GM12878 (cell line): Measurements from ENCODE around the gene AGAP1. TPM values are rescaled to one million over a fixed set of nuclear protein-coding genes. Genes with fewer than 3 reads are reported as not detected.

Source experiments
- ATAC-seq: fragments of 200-7000 bp; cut with Tn5 transposase; 3 replicates; pipeline ENCODE4 v1.9.1; 2020; ENCODE audit warnings: mild to moderate bottlenecking, moderate library complexity
- BruUV-seq: library from RNA; stranded (reverse); fragments of 400-500 nt; replicated peaks from 2 replicates; lab custom pipeline; 2021; lab: Mats Ljungman, UMichigan
- CTCF ChIA-PET: fragments of 300-600 bp; sonication (Branson Sonifier 250); formaldehyde crosslinking; extraction: SDS; loops from one replicate; lab custom pipeline; 2021; ENCODE audit warnings: inconsistent platforms; lab: Yijun Ruan, JAX
- POLR2A ChIA-PET: fragments of 350-600 bp; formaldehyde crosslinking; extraction: SDS; loops from one replicate; lab custom pipeline; 2021; ENCODE audit warnings: inconsistent platforms; lab: Charles Lee
- RAD21 ChIA-PET: fragments of 300-600 bp; sonication (Branson Sonifier 250); formaldehyde crosslinking; loops from one replicate; lab custom pipeline; 2023; ENCODE audit warnings: antibody characterized with exemption; ENCODE audit not compliant: unreplicated experiment; lab: Charles Lee
- SMC1A ChIA-PET: fragments of 300-600 bp; sonication (Branson Sonifier 250); formaldehyde crosslinking; loops from one replicate; lab custom pipeline; 2023; ENCODE audit not compliant: unreplicated experiment, uncharacterized antibody; lab: Charles Lee
- DNase-seq: peaks from one replicate; pipeline ENCODE4 v3.0.0-alpha.2; 2011; ENCODE audit warnings: low read depth, low spot score
- FAIRE-seq: peaks from 3 replicates; lab custom pipeline; 2011; peaks lifted over from hg19 to GRCh38; lab: Jason Lieb, UNC
- H2AFZ ChIP-seq: 2 replicates; pipeline ENCODE4 v1.6.0; 2011; ENCODE audit warnings: low read depth, low read length, control low read depth; ENCODE audit not compliant: control insufficient read depth
- H3K27ac ChIP-seq: 2 replicates; pipeline ENCODE4 v1.5.1; 2011; ENCODE audit warnings: control low read depth; ENCODE audit not compliant: control insufficient read depth, insufficient read depth
- H3K27me3 ChIP-seq, 2 experiments: replicated peaks in 1 of 2; 2 replicates each; pipeline versions ENCODE4 v1.6.0 to v1.6.1; 2011; ENCODE audit warnings: low read length in 1 of 2; ENCODE audit not compliant: control insufficient read depth in 2 of 2, insufficient read depth in 2 of 2
- H3K36me3 ChIP-seq, 2 experiments: 2 replicates each; pipeline ENCODE4 v1.5.1; 2011; ENCODE audit warnings: low read length in 1 of 2; ENCODE audit not compliant: control insufficient read depth in 2 of 2, insufficient read depth in 2 of 2
- H3K4me1 ChIP-seq: 2 replicates; pipeline ENCODE4 v1.6.1; 2011; ENCODE audit warnings: mild to moderate bottlenecking, low read length, moderate library complexity, mixed read lengths; ENCODE audit not compliant: control insufficient read depth, insufficient read depth
- H3K4me2 ChIP-seq: 2 replicates; pipeline ENCODE4 v1.6.0; 2011; ENCODE audit warnings: control low read depth; ENCODE audit not compliant: control insufficient read depth, insufficient read depth
- H3K4me3 ChIP-seq: fragments of 200-600 bp; sonication (generic); 2 replicates; pipeline ENCODE4 v1.5.1; 2016
- H3K79me2 ChIP-seq: 2 replicates; pipeline ENCODE4 v1.6.0; 2011; ENCODE audit warnings: low read length; ENCODE audit not compliant: control insufficient read depth, insufficient read depth
- H3K9ac ChIP-seq: 2 replicates; pipeline ENCODE4 v1.8.0; 2011; ENCODE audit warnings: low read length, control low read depth, mixed read lengths; ENCODE audit not compliant: control insufficient read depth, insufficient read depth
- H3K9me3 ChIP-seq: replicated peaks from 3 replicates; pipeline ENCODE4 v1.5.1; 2011; ENCODE audit warnings: mild to moderate bottlenecking, low read length; ENCODE audit not compliant: control insufficient read depth, insufficient read depth
- H4K20me1 ChIP-seq: 2 replicates; pipeline ENCODE4 v1.6.0; 2011; ENCODE audit not compliant: control insufficient read depth, insufficient read depth
- BACH1 ChIP-seq: fragments of 450-650 bp; IDR thresholded peaks from 2 replicates; pipeline ENCODE4 v1.6.1; 2017; ENCODE audit warnings: mild to moderate bottlenecking, borderline replicate concordance
- BHLHE40 ChIP-seq, 2 experiments: fragments of 450-650 bp in 1 of 2; IDR thresholded peaks; 2 replicates each; pipeline ENCODE4 v1.6.1; 2011 to 2017; ENCODE audit warnings: low read depth in 2 of 2, borderline replicate concordance in 1 of 2, improper control_type of control experiment in 1 of 2, low read length in 1 of 2, mild to moderate bottlenecking in 1 of 2
- EED ChIP-seq: sonication (generic); IDR thresholded peaks from 2 replicates; pipeline ENCODE4 v1.6.1; 2016; ENCODE audit warnings: antibody characterized with exemption, low read depth
- HDAC6 ChIP-seq: fragments of 200-600 bp; sonication (generic); IDR thresholded peaks from one replicate; pipeline ENCODE4 v1.8.0; 2017; ENCODE audit warnings: antibody characterized with exemption; ENCODE audit not compliant: unreplicated experiment
- HDGF ChIP-seq: fragments of 450-650 bp; IDR thresholded peaks from 2 replicates; pipeline ENCODE4 v1.6.1; 2016; ENCODE audit warnings: antibody characterized with exemption
- IKZF1 ChIP-seq: fragments of 450-650 bp; conservative IDR thresholded peaks from 2 replicates; pipeline ENCODE4 v1.6.1; 2017; ENCODE audit warnings: antibody characterized with exemption, mild to moderate bottlenecking
- JUND ChIP-seq: IDR thresholded peaks from 2 replicates; pipeline ENCODE4 v1.6.1; 2012; ENCODE audit warnings: low read depth, mild to moderate bottlenecking, low read length, improper control_type of control experiment, moderate library complexity
- KLF5 ChIP-seq: fragments of 450-650 bp; IDR thresholded peaks from 2 replicates; pipeline ENCODE4 v1.6.1; 2014; ENCODE audit warnings: mild to moderate bottlenecking; ENCODE audit not compliant: partially characterized antibody
- RAD21 ChIP-seq: IDR thresholded peaks from 2 replicates; pipeline ENCODE4 v1.6.1; 2011; ENCODE audit warnings: mild to moderate bottlenecking, low read depth, low read length, moderate library complexity; ENCODE audit not compliant: insufficient read depth
- SREBF2 ChIP-seq: IDR thresholded peaks from 2 replicates; pipeline ENCODE4 v1.6.1; 2012; ENCODE audit warnings: mild to moderate bottlenecking, low read length
- TCF3 ChIP-seq: IDR thresholded peaks from 2 replicates; pipeline ENCODE4 v1.6.1; 2012; ENCODE audit warnings: low read depth, mild to moderate bottlenecking, low read length, borderline replicate concordance; ENCODE audit not compliant: insufficient read depth
- WGBS: methylation state at CpG from one replicate; pipeline ENCODE4 v1.1.6; 2016; ENCODE audit warnings: low lambda C conversion rate; ENCODE audit not compliant: insufficient replicate concordance, insufficient coverage; ENCODE audit errors: missing lambda C conversion rate; 5-methylcytosine and 5-hydroxymethylcytosine counted together
- in situ Hi-C: fragments of 300-500 bp; cut with MboI; formaldehyde crosslinking; loops from 9 replicates; pipeline ENCODE4 v1.14.3; 2018; ENCODE audit warnings: mixed read lengths
- intact Hi-C: fragments of 100-400 bp; cut with micrococcal nuclease; formaldehyde crosslinking; loops from one replicate; pipeline ENCODE4 v1.14.2; 2022; ENCODE audit not compliant: unreplicated experiment
- polyA plus RNA-seq, 11 experiments: library from polyadenylated mRNA; depleted of rRNA in 4 of 11; unstranded in 6 of 11; stranded (reverse) in 5 of 11; fragments of >200 nt; fragmentation: Nextera tagmentation in 4 of 11; fragmentation: Illumina TruSeq in 1 of 11; extraction: Ambion mirVana in 4 of 11; extraction: Trizol in 1 of 11; gene quantifications; 1 replicate in 1 of 11; 2 replicates in 10 of 11; pipeline versions ENCODE4 v1.2.1 to v1.2.3, GENCODE V29; 2011 to 2016; ENCODE audit warnings: inconsistent platforms in 2 of 11, missing spikeins in 2 of 11, low read depth in 1 of 11
- total RNA-seq, 4 experiments: library from RNA; depleted of rRNA in 3 of 4; stranded (reverse); fragments of >200 nt in 3 of 4; fragmentation: Illumina TruSeq in 1 of 4; extraction: Trizol in 1 of 4; gene quantifications; 2 replicates each; pipeline versions ENCODE4 v1.2.1 to v1.2.3, GENCODE V29; 2013 to 2021
- TF ChIP-seq, protein P1 (sequence below), 3 experiments: IDR thresholded peaks in 2 of 3; conservative IDR thresholded peaks in 1 of 3; 2 replicates each; pipeline ENCODE4 v1.5.1; 2011; ENCODE audit warnings: low read depth in 3 of 3, low read length in 3 of 3, mild to moderate bottlenecking in 3 of 3, control low read depth in 2 of 3, moderate library complexity in 2 of 3, inconsistent platforms in 1 of 3, mixed read lengths in 1 of 3; ENCODE audit not compliant: control insufficient read depth in 2 of 3, insufficient read depth in 1 of 3; ENCODE audit errors: extremely low read depth in 1 of 3
- TF ChIP-seq, protein P2 (sequence below): IDR thresholded peaks from 2 replicates; pipeline ENCODE4 v1.6.1; 2012; ENCODE audit warnings: mild to moderate bottlenecking, low read depth, low read length

The AGAP1 gene
- total and polyA plus RNA-seq, 10 of the 15 experiments (the other 5 are each of a cell fraction or from before 2014, with no cell fraction given), result 0.05 to 0.15 (median 0.06) TPM; not detected in 7

DNA sequence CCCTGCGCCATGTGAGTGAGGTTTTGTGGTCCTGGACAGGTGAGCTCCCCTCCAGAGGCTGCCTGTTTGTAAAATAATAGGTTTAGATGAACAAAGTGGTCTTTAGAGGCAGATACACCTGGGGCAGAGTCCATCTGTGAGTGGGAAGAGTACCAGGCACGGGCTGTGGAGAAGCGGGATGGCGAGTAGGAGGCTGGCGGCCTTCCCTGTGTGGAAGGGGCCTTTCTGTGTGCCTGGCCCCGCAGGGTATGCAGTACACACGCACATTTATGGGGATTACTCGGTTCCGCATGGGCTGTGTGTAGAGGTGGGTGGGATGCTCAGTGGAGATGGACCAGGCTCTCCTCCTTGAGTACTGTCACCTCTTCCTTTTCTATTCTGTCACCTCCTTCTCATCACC, 64.1 kb downstream of the AGAP1 start:
- DNase-seq (no peak), ATAC-seq (no peak), FAIRE-seq (no peak)
- no TSS peak for BruUV-seq
- POLR2A ChIA-PET, result no interaction called here
- CTCF ChIA-PET, result no interaction called here
- intact Hi-C loops, result no loop called here
- H3K27ac ChIP-seq, result no peak overlapping the region
- H3K9me3 ChIP-seq, result no peaks in the 10 kb centered on the region
- in situ Hi-C loops, result no loop called here
- RAD21 ChIA-PET, result no interaction called here
- H3K9ac ChIP-seq, result no peak overlapping the region
- no peak overlapping the region for H3K4me2 ChIP-seq
- SMC1A ChIA-PET, result no interaction called here
- no peaks in the 10 kb centered on the region for H3K36me3 ChIP-seq
- no peaks in the 10 kb centered on the region for H4K20me1 ChIP-seq
- WGBS, result 53% methylated on average over 9 of the region's 9 CpGs
- no peaks in the 10 kb centered on the region for H3K79me2 ChIP-seq
- no peak overlapping the region for H3K4me3 ChIP-seq
- H2AFZ ChIP-seq, result no peak overlapping the region
- peaks cover 3% of the 10 kb centered on the region for H3K4me1 ChIP-seq
- no peaks in the 10 kb centered on the region for H3K27me3 ChIP-seq
- no peak for TF ChIP-seq HDAC6
- TF ChIP-seq BACH1, result no peak
- TF ChIP-seq JUND, result no peak
- TF ChIP-seq EED, result no peak
- no peak for TF ChIP-seq TCF3
- TF ChIP-seq HDGF, result no peak
- TF ChIP-seq, protein P1, sequence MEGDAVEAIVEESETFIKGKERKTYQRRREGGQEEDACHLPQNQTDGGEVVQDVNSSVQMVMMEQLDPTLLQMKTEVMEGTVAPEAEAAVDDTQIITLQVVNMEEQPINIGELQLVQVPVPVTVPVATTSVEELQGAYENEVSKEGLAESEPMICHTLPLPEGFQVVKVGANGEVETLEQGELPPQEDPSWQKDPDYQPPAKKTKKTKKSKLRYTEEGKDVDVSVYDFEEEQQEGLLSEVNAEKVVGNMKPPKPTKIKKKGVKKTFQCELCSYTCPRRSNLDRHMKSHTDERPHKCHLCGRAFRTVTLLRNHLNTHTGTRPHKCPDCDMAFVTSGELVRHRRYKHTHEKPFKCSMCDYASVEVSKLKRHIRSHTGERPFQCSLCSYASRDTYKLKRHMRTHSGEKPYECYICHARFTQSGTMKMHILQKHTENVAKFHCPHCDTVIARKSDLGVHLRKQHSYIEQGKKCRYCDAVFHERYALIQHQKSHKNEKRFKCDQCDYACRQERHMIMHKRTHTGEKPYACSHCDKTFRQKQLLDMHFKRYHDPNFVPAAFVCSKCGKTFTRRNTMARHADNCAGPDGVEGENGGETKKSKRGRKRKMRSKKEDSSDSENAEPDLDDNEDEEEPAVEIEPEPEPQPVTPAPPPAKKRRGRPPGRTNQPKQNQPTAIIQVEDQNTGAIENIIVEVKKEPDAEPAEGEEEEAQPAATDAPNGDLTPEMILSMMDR (IDR thresholded peaks at IDR 0.05 in 2 of 3, conservative IDR thresholded peaks at IDR 0.05 in 1 of 3; ENCODE audit: control insufficient read depth in 2 of 3, extremely low read depth in 1 of 3, insufficient read depth in 1 of 3, low read depth in 3 of 3, low read length in 3 of 3), result no peak
- TF ChIP-seq SREBF2, result no peak
- no peak for TF ChIP-seq RAD21
- TF ChIP-seq, protein P2, sequence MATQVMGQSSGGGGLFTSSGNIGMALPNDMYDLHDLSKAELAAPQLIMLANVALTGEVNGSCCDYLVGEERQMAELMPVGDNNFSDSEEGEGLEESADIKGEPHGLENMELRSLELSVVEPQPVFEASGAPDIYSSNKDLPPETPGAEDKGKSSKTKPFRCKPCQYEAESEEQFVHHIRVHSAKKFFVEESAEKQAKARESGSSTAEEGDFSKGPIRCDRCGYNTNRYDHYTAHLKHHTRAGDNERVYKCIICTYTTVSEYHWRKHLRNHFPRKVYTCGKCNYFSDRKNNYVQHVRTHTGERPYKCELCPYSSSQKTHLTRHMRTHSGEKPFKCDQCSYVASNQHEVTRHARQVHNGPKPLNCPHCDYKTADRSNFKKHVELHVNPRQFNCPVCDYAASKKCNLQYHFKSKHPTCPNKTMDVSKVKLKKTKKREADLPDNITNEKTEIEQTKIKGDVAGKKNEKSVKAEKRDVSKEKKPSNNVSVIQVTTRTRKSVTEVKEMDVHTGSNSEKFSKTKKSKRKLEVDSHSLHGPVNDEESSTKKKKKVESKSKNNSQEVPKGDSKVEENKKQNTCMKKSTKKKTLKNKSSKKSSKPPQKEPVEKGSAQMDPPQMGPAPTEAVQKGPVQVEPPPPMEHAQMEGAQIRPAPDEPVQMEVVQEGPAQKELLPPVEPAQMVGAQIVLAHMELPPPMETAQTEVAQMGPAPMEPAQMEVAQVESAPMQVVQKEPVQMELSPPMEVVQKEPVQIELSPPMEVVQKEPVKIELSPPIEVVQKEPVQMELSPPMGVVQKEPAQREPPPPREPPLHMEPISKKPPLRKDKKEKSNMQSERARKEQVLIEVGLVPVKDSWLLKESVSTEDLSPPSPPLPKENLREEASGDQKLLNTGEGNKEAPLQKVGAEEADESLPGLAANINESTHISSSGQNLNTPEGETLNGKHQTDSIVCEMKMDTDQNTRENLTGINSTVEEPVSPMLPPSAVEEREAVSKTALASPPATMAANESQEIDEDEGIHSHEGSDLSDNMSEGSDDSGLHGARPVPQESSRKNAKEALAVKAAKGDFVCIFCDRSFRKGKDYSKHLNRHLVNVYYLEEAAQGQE, result no peak
- TF ChIP-seq IKZF1, result no peak
- TF ChIP-seq KLF5, result no peak
- TF ChIP-seq BHLHE40 (IDR thresholded peaks at IDR 0.05; ENCODE audit: borderline replicate concordance in 1 of 2, low read depth in 2 of 2, low read length in 1 of 2), result no peak
